Activated CD8-positive, alpha-beta memory T cell treated with anti-CD3 and anti-CD28 coated beads, Interleukin-2, amount 50 U/mL, for 4 hours (primary cell): Measurements from ENCODE around the gene AGFG2.
A peak's percentile ranks its signal among the peaks of the same experiment; 100 is the strongest.
"Not testable (repeated sequence)": the region's sequence is repeated elsewhere in the genome, so short reads cannot be mapped to it uniquely, and the experiment has no call there.

Source experiments
- DNase-seq: peaks from one replicate; pipeline ENCODE4 v3.0.0-alpha.2; 2020

AGFG2 gene

GRCh38 chr7:100553032-100553431 is 14.0 kb downstream of the AGFG2 start:
- DNase-seq, result no peak

DNA sequence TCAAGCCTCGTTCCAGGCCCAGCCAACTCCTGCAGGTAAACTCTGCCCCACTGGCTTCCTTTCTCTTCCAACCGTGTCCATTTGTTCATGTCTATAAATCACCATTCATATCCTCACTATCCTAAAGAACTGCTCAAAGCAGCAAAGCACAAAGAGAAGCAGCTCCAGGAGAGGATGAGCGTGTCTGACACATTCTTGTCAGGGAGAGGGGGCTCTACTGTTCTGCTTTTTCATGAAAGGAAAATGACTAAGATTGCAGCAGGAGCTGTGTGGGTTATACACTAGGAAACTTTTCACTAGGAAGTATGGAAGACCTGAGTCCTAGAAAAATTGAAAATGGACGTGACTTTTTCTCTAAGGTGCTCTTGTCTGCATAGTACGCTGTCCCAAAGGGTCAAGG is 16.7 kb downstream of the AGFG2 start:
- DNase-seq, result no peak

- no peak for DNase-seq
Observed at GRCh38 chr7:100556541-100556940, 17.5 kb downstream of the AGFG2 start.

DNA sequence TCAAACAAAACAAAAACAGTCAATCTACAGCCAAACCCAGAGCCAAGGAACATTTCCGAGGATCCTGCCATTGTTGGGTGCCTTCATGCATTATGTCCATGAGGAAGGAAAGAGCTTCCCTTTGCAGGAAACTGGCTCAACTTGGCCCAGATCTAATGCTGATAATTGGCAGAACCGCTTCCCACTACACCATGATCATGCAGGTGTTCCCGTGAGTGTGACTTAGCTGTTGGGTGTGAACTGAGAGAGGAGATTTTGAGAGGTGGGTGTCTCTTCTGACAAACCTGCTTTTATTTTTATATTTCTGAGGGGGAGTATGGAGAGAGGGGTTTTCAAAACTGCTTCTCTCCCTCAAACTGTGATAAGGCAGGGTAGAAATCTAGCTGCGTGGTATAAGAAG is 20.1 kb downstream of the AGFG2 start:
- DNase-seq, result no peak

GRCh38 chr7:100561491-100562194 is 22.6 kb downstream of the AGFG2 start:
- no peak for DNase-seq

- DNase-seq, result no peak
Observed at GRCh38 chr7:100562195-100563099, 23.4 kb downstream of the AGFG2 start.

- DNase-seq, result no peak
Observed at GRCh38 chr7:100563100-100563564, 24.1 kb downstream of the AGFG2 start.

GRCh38 chr7:100563809-100564400 is 24.9 kb downstream of the AGFG2 start:
- peak; percentile 90 for DNase-seq

DNA sequence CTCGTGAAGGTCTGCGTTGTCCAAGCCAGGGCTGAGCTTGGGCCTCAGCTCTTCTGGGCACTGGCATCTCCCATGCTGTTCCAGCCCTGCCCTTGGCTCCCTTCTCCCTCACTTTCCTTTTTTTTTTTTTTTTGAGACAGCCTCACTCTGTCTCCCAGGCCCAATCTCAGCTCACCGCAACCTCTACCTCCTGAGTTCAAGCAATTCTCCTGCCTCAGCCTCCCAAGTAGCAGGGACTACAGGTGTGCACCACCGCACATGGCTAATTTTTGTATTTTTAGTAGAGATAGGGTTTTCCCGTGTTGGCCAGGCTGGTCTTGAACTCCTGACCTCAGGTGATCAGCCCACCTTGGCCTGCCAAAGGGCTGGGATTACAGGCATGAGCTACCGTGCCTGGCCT is 25.4 kb downstream of the AGFG2 start:
- DNase-seq, result not testable (repeated sequence)

- no peak for DNase-seq
Observed at GRCh38 chr7:100565133-100565571, 26.1 kb downstream of the AGFG2 start.

- no peak for DNase-seq
Observed at GRCh38 chr7:100566018-100566531, 27.1 kb downstream of the AGFG2 start.

- no peak for DNase-seq
Observed at GRCh38 chr7:100567031-100567730, 28.2 kb downstream of the AGFG2 start.

DNA sequence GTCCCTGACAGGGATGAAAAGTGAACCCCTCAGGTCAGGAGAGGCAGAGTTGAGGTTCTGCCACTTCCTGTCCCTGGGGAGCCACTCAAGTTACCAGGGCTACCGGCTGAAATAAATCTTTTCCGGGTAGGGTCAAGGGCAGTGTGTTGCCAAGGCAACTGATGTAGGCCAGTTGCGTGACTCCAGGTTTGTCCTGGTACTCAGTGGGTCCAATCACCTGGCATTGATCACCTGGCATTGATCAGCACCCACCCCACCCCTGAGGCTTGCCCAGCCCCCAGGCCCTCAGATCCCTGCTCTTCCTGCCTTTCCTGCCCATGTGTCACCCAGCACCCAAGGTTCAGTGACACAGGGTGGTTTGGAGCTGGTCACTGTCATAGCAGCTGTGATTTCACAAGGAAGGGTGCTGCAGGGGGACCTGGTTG is 28.8 kb downstream of the AGFG2 start:
- no peak for DNase-seq

GRCh38 chr7:100568176-100568895 is 29.3 kb downstream of the AGFG2 start:
- DNase-seq, result no peak

- peak; percentile 49 for DNase-seq
Observed at GRCh38 chr7:100568896-100569844, 30.2 kb downstream of the AGFG2 start.

- no peak for DNase-seq
Observed at GRCh38 chr7:100570954-100571828, 32.2 kb downstream of the AGFG2 start.

DNA sequence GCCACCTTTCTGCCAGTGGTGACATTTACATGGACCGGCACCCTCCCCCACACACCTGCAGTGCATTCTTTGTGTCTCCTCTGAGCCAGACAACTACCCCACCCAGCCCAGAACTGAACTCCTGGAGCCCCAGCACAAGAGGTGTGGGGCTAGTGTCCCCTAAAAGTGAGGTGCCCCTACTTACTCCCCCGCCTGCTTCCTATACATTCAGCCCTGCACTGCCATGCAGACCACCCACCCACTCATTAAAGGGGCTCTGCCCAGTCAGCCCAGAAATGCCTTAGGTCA is 32.8 kb downstream of the AGFG2 start:
- no peak for DNase-seq

DNA sequence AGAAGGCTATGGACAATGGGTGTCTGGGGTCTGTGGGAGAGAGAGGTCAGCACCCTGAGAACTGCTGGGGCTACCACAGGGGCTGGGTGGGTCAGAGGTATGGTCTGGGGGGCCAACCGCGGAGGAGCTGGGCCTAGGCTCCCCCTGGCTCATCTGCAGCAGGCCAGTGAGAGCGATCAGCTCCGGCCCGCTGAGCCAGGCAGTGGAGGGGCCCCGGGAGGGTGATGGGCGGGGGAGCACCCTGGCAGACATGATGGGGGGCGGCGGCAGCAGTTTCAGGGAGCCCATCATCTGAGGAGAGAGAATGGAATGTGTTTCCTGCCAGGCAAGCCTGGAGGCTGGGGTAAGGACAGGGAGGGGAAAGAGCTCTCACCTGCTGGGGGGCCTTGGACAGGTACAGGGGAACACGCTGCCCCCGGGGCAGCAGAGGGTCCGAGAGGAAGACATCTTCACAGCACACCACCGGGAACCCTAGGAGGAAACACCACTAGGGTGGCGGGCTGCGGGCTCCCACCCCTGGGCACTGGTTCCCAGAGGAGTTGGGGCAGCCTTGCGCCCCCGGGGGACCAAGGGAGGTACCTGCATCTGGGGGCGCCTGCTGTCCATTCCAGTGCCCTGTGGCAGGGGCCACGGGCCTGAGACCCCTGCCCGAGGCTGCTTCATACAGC is 33.4 kb downstream of the AGFG2 start:
- no peak for DNase-seq

- DNase-seq, result no peak
Observed at GRCh38 chr7:100572949-100573675, 34.1 kb downstream of the AGFG2 start.
